ENCODE data around the gene TIMM50.
"Not testable (repeated sequence)": the region's sequence is repeated elsewhere in the genome, so short reads cannot be mapped to it uniquely, and the experiment has no call there.

TIMM50 gene

GRCh38 chr19:39470724-39471339 is 9.8 kb upstream of the TIMM50 start:
- DNase-seq, result no peak

- no peak for DNase-seq
Measured at GRCh38 chr19:39471756-39472536, 8.7 kb upstream of the TIMM50 start.

- DNase-seq, result no peak
Measured at GRCh38 chr19:39472746-39473442, 7.7 kb upstream of the TIMM50 start.

- no peak for DNase-seq
Measured at GRCh38 chr19:39473443-39473960, 7.1 kb upstream of the TIMM50 start.

GRCh38 chr19:39474139-39474620 is 6.5 kb upstream of the TIMM50 start:
- DNase-seq, result no peak

GRCh38 chr19:39475748-39476147 is 4.9 kb upstream of the TIMM50 start:
- DNase-seq, result no peak

- not testable (repeated sequence) for DNase-seq
Measured at GRCh38 chr19:39479319-39479801, 1.3 kb upstream of the TIMM50 start.

GRCh38 chr19:39479916-39480315 is 722 bp upstream of the TIMM50 start:
- no peak for DNase-seq

GRCh38 chr19:39481229-39481545 is 549 bp downstream of the TIMM50 start:
- DNase-seq, result no peak

- no peak for DNase-seq
Measured at GRCh38 chr19:39481676-39482075, 1.0 kb downstream of the TIMM50 start.

- no peak for DNase-seq
Measured at GRCh38 chr19:39483141-39483540, 2.5 kb downstream of the TIMM50 start.

GRCh38 chr19:39489756-39490155 is 9.1 kb downstream of the TIMM50 start:
- DNase-seq, result no peak

GRCh38 chr19:39492225-39492624 is 11.6 kb downstream of the TIMM50 start:
- no peak for DNase-seq

- no peak for DNase-seq
Measured at GRCh38 chr19:39492788-39493187, 12.2 kb downstream of the TIMM50 start.

- DNase-seq, result no peak
Measured at GRCh38 chr19:39494661-39495060, 14.0 kb downstream of the TIMM50 start.

GRCh38 chr19:39496063-39496462 is 15.4 kb downstream of the TIMM50 start:
- DNase-seq, result no peak

GRCh38 chr19:39497701-39497995 is 17.0 kb downstream of the TIMM50 start:
- DNase-seq, result no peak

- peak; percentile 74 for DNase-seq
Measured at GRCh38 chr19:39497996-39498797, 17.6 kb downstream of the TIMM50 start.

GRCh38 chr19:39498798-39499642 is 18.4 kb downstream of the TIMM50 start, which contains the start of gene DLL3:
TSS of gene DLL3 (plus strand) at chr19:39498947. CDS start at chr19:39498975, 28 bp downstream.
- DNase-seq, result peak; percentile 58

GRCh38 chr19:39499932-39500331 is 19.3 kb downstream of the TIMM50 start:
- DNase-seq, result no peak

- no peak for DNase-seq
Measured at GRCh38 chr19:39500543-39500942, 19.9 kb downstream of the TIMM50 start.

GRCh38 chr19:39501340-39501739 is 20.7 kb downstream of the TIMM50 start:
- DNase-seq, result no peak

Data from NCI-H187 treated with DMSO at 0.1 percent for 48 hours (cell line).